H9 (cell line): ENCODE data around the gene TMEM238. TPM values are rescaled to one million over a fixed set of nuclear protein-coding genes. Genes with fewer than 3 reads are reported as not detected.

Experiments used
- DNase-seq: peaks from one replicate; pipeline ENCODE4 v3.0.0-alpha.2; 2017
- H2AFZ ChIP-seq: one replicate; pipeline ENCODE4 v1.6.1; 2013; ENCODE audit warnings: mild to moderate bottlenecking, low read length, control low read depth, moderate library complexity
- H2AK5ac ChIP-seq: 2 replicates; pipeline ENCODE4 v1.6.1; 2013; ENCODE audit warnings: low read length, control low read depth, mixed read lengths; ENCODE audit not compliant: insufficient read length
- H2BK120ac ChIP-seq: one replicate; pipeline ENCODE4 v1.6.1; 2013; ENCODE audit warnings: low read depth, mild to moderate bottlenecking, low read length, control low read depth, inconsistent platforms; ENCODE audit not compliant: poor library complexity, severe bottlenecking
- H2BK12ac ChIP-seq: 2 replicates; pipeline ENCODE4 v1.6.1; 2013; ENCODE audit warnings: low read length, control low read depth, mixed read lengths, low read depth; ENCODE audit not compliant: insufficient read length
- H2BK15ac ChIP-seq: 2 replicates; pipeline ENCODE4 v1.6.1; 2013; ENCODE audit warnings: low read depth, low read length, control low read depth
- H2BK20ac ChIP-seq: one replicate; pipeline ENCODE4 v1.6.1; 2013; ENCODE audit warnings: low read depth, mild to moderate bottlenecking, low read length, control low read depth, inconsistent platforms; ENCODE audit not compliant: poor library complexity, severe bottlenecking
- H2BK5ac ChIP-seq: 2 replicates; pipeline ENCODE4 v1.6.1; 2013; ENCODE audit warnings: low read length, control low read depth, mixed read lengths; ENCODE audit not compliant: insufficient read length
- H3K14ac ChIP-seq: 2 replicates; pipeline ENCODE4 v1.6.1; 2013; ENCODE audit warnings: low read length, control low read depth; ENCODE audit not compliant: insufficient read depth
- H3K18ac ChIP-seq: 2 replicates; pipeline ENCODE4 v1.6.1; 2013; ENCODE audit warnings: low read depth, mild to moderate bottlenecking, mixed read lengths, low read length, control low read depth; ENCODE audit not compliant: insufficient read length
- H3K23ac ChIP-seq: 2 replicates; pipeline ENCODE4 v1.6.1; 2013; ENCODE audit warnings: low read length, control low read depth, mixed read lengths, low read depth; ENCODE audit not compliant: insufficient read length
- H3K23me2 ChIP-seq: 2 replicates; pipeline ENCODE4 v1.6.1; 2013; ENCODE audit warnings: low read depth, mild to moderate bottlenecking, mixed read lengths, low read length, control low read depth; ENCODE audit not compliant: insufficient read length, poor library complexity, severe bottlenecking
- H3K27ac ChIP-seq: 2 replicates; pipeline ENCODE4 v1.5.1; 2013; ENCODE audit warnings: low read length, control low read depth, mixed read lengths, low read depth; ENCODE audit not compliant: insufficient read length
- H3K27me3 ChIP-seq: 2 replicates; pipeline ENCODE4 v1.6.1; 2013; ENCODE audit warnings: low read length, control low read depth, inconsistent platforms; ENCODE audit not compliant: insufficient read depth
- H3K4ac ChIP-seq: 2 replicates; pipeline ENCODE4 v1.6.1; 2013; ENCODE audit warnings: low read depth, mild to moderate bottlenecking, control low read depth, inconsistent platforms, low read length, moderate library complexity
- H3K4me1 ChIP-seq: 2 replicates; pipeline ENCODE4 v1.6.1; 2013; ENCODE audit warnings: low read length, control low read depth, inconsistent platforms; ENCODE audit not compliant: insufficient read depth
- H3K4me2 ChIP-seq: 2 replicates; pipeline ENCODE4 v1.6.1; 2013; ENCODE audit warnings: low read length, control low read depth, mixed read lengths; ENCODE audit not compliant: insufficient read length, insufficient read depth
- H3K56ac ChIP-seq: 2 replicates; pipeline ENCODE4 v1.6.1; 2013; ENCODE audit warnings: low read depth, mild to moderate bottlenecking, mixed read lengths, low read length, control low read depth; ENCODE audit not compliant: insufficient read length
- H3K79me1 ChIP-seq: 2 replicates; pipeline ENCODE4 v1.6.1; 2013; ENCODE audit warnings: low read depth, mild to moderate bottlenecking, moderate library complexity, low read length, control low read depth, inconsistent platforms; ENCODE audit not compliant: insufficient read depth, poor library complexity, severe bottlenecking
- H3K79me2 ChIP-seq: 2 replicates; pipeline ENCODE4 v1.6.1; 2013; ENCODE audit warnings: low read length, control low read depth, inconsistent platforms; ENCODE audit not compliant: insufficient read depth
- H3K9ac ChIP-seq: 2 replicates; pipeline ENCODE4 v1.6.1; 2013; ENCODE audit warnings: low read length, control low read depth, mixed read lengths; ENCODE audit not compliant: insufficient read length; ENCODE audit errors: extremely low read depth
- H3K9me3 ChIP-seq: one replicate; pipeline ENCODE4 v1.6.1; 2013; ENCODE audit warnings: low read depth, low read length, inconsistent platforms; ENCODE audit not compliant: control insufficient read depth
- H3T11ph ChIP-seq: one replicate; pipeline ENCODE4 v1.6.1; 2013; ENCODE audit warnings: mild to moderate bottlenecking, low read length, control low read depth, inconsistent platforms
- H4K20me1 ChIP-seq: one replicate; pipeline ENCODE4 v1.6.1; 2013; ENCODE audit not compliant: control insufficient read depth, insufficient read length, insufficient read depth
- H4K5ac ChIP-seq: 2 replicates; pipeline ENCODE4 v1.6.1; 2013; ENCODE audit warnings: low read depth, mild to moderate bottlenecking, mixed read lengths, low read length, control low read depth; ENCODE audit not compliant: insufficient read length
- H4K8ac ChIP-seq: replicated peaks from 2 replicates; pipeline ENCODE4 v1.6.1; 2013; ENCODE audit warnings: low read length, control low read depth, mixed read lengths, low read depth; ENCODE audit not compliant: insufficient read length
- H4K91ac ChIP-seq: 2 replicates; pipeline ENCODE4 v1.6.1; 2013; ENCODE audit warnings: low read depth, mild to moderate bottlenecking, moderate library complexity, mixed read lengths, low read length, control low read depth; ENCODE audit not compliant: insufficient read length
- H3K27ac Mint-ChIP-seq, 3 experiments: 2 replicates in 2 of 3; 3 replicates in 1 of 3; pipeline ENCODE4 v1.8.0; 2020 to 2021; ENCODE audit warnings: mixed read lengths in 3 of 3, mild to moderate bottlenecking in 1 of 3, moderate library complexity in 1 of 3
- H3K27me3 Mint-ChIP-seq: 2 replicates; pipeline ENCODE4 v1.8.0; 2021; ENCODE audit warnings: low read depth, mild to moderate bottlenecking, moderate library complexity, mixed read lengths
- H3K36me3 Mint-ChIP-seq, 3 experiments: 2 replicates in 2 of 3; 3 replicates in 1 of 3; pipeline ENCODE4 v1.8.0; 2020 to 2021; ENCODE audit warnings: low read depth in 3 of 3, mixed read lengths in 3 of 3; ENCODE audit not compliant: insufficient read depth in 1 of 3
- H3K4me1 Mint-ChIP-seq, 2 experiments: 2 replicates each; pipeline ENCODE4 v1.8.0; 2020; ENCODE audit warnings: mixed read lengths in 2 of 2
- H3K4me3 Mint-ChIP-seq, 2 experiments: 2 replicates in 1 of 2; 3 replicates in 1 of 2; pipeline ENCODE4 v1.8.0; 2020 to 2021; ENCODE audit warnings: mild to moderate bottlenecking in 2 of 2, mixed read lengths in 2 of 2, moderate library complexity in 1 of 2
- H3K9me3 Mint-ChIP-seq, 2 experiments: 2 replicates in 1 of 2; 3 replicates in 1 of 2; pipeline ENCODE4 v1.8.0; 2020; ENCODE audit warnings: mild to moderate bottlenecking in 2 of 2, mixed read lengths in 2 of 2, moderate library complexity in 1 of 2
- CTCF ChIP-seq: fragments of 200-600 bp; sonication (generic); conservative IDR thresholded peaks from 3 replicates; pipeline ENCODE4 v1.8.0; 2021; ENCODE audit warnings: antibody characterized with exemption, mild to moderate bottlenecking
- WGBS: extraction: QIAGEN DNeasy Blood & Tissue Kit; methylation state at CpG from one replicate; pipeline ENCODE4 v1.1.7; 2013; ENCODE audit warnings: missing lambda C conversion rate, low lambda C conversion rate, mixed read lengths; ENCODE audit not compliant: insufficient read length; ENCODE audit errors: extremely low coverage; 5-methylcytosine and 5-hydroxymethylcytosine counted together
- total RNA-seq: library from RNA; stranded (reverse); gene quantifications from 2 replicates; pipeline ENCODE4 v1.2.1, GENCODE V29; 2021

TMEM238 gene
- total RNA-seq, 1 experiment from 2014 or later, result 4.8 TPM

DNA sequence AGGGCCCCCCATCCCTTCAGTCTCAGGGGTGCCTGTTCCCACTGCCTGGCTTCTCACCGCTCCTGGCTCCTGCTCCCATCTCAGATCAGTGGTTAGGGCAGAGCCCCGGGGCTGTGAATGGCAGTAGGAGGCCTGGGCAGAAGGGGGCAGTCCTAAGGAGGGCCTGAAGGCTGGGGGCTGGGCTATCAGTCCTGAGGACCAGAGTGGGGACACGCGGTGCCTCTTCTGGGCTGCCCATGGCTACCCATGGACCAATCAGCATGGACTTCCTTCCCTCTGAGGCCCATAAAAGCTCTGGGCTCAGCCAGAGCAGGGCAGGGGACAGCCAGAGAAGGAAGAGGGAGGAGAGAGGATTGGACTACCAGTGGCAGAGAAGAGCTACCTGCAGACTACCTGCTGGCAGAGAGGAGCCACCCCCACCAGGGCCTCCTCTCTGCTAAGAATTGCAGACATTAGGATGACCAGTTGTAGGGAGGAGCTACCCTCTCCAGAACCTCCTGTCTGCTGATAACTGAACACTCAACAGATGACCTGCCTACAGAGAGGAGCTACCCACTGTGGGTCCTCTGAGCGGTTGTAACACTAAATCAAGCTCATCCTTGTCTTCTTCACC lies 35.6 kb upstream of the TMEM238 start:
- Mint-ChIP-seq H3K36me3 (no peaks in the 10 kb centered on the region), H3K4me1 (peaks cover 2 to 10% of the 10 kb centered on the region in 2 experiments), H3K27ac (no peak overlapping the region), H3K4me3 (no peak overlapping the region), H3K27me3 (peaks cover 39% of the 10 kb centered on the region), H3K9me3 (peaks cover 0 to 6% of the 10 kb centered on the region in 2 experiments; a peak in 1 of 5 replicates)
- H2AFZ ChIP-seq, result no peak overlapping the region
- no peak overlapping the region for H2BK20ac ChIP-seq
- no peak overlapping the region for H2BK120ac ChIP-seq
- H3K9ac ChIP-seq, result no peak overlapping the region
- no peak overlapping the region for H4K8ac ChIP-seq
- H3K23me2 ChIP-seq, result no peaks in the 10 kb centered on the region
- no CpG with 5 or more reads among the region's 5 CpGs for WGBS
- H3K14ac ChIP-seq, result no peak overlapping the region
- H3K9me3 ChIP-seq, result no peaks in the 10 kb centered on the region
- H3K56ac ChIP-seq, result no peak overlapping the region
- no peak overlapping the region for H3K4ac ChIP-seq
- no peak overlapping the region for H2BK15ac ChIP-seq
- H3K23ac ChIP-seq, result no peak overlapping the region
- no peaks in the 10 kb centered on the region for H4K20me1 ChIP-seq
- H3K79me2 ChIP-seq, result no peaks in the 10 kb centered on the region
- H2AK5ac ChIP-seq, result no peak overlapping the region
- H3K27ac ChIP-seq, result no peak overlapping the region
- H3K4me1 ChIP-seq, result peaks cover 3% of the 10 kb centered on the region
- no peak overlapping the region for H3K4me2 ChIP-seq
- H4K91ac ChIP-seq, result no peak overlapping the region
- H3K27me3 ChIP-seq, result no peaks in the 10 kb centered on the region
- no peaks in the 10 kb centered on the region for H3K79me1 ChIP-seq
- H3T11ph ChIP-seq, result no peak overlapping the region
- TF ChIP-seq CTCF, result no peak
- H4K5ac ChIP-seq, result no peak overlapping the region
- DNase-seq, result no peak
- H3K18ac ChIP-seq, result no peak overlapping the region
- no peak overlapping the region for H2BK5ac ChIP-seq
- no peak overlapping the region for H2BK12ac ChIP-seq
